ENCODE measurements around the gene TMEM186. TPM values are rescaled to one million over a fixed set of nuclear protein-coding genes. Genes with fewer than 3 reads are reported as not detected.

The TMEM186 gene, protein sequence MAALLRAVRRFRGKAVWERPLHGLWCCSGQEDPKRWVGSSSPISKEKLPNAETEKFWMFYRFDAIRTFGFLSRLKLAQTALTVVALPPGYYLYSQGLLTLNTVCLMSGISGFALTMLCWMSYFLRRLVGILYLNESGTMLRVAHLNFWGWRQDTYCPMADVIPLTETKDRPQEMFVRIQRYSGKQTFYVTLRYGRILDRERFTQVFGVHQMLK
- 8.5 TPM for total RNA-seq

GRCh38 chr16:8797364-8798173, at the start of gene TMEM186, which contains the start of gene PMM2:
Gene TMEM186 (minus strand): TSS chr16:8797639. CDS start chr16:8797614, 25 bp downstream.
Gene PMM2 (plus strand): TSS chr16:8797839. CDS start chr16:8797883, 44 bp downstream.

Other genes with a start within 250 kb of the TMEM186 start
- not detected for gene TMEM114, start 207.1 kb downstream of the TMEM186 start, total RNA-seq
- 17.5 TPM for gene METTL22, start 175.9 kb downstream of the TMEM186 start, total RNA-seq
- 211 TPM for gene ABAT, start 123.0 kb downstream of the TMEM186 start, total RNA-seq
- gene PMM2, start 200 bp upstream of the TMEM186 start, total RNA-seq, result 8.1 TPM
- 95.0 TPM for gene CARHSP1, start 71.4 kb upstream of the TMEM186 start, total RNA-seq
- gene LITAFD, start 84.7 kb upstream of the TMEM186 start, total RNA-seq, result not detected
- 106 TPM for gene USP7, start 166.3 kb upstream of the TMEM186 start, total RNA-seq